HEK293 (cell line): ENCODE data around the gene IL1RAPL1.

Experiments used
- CTCF ChIP-seq: fragments of 450-650 bp; formaldehyde crosslinking; IDR thresholded peaks from 2 replicates; pipeline ENCODE4 v1.5.1; 2016; ENCODE audit warnings: missing biosample characterization, missing genetic modification characterization
- FEZF1 ChIP-seq: fragments of 450-650 bp; formaldehyde crosslinking; IDR thresholded peaks from 2 replicates; pipeline ENCODE4 v1.5.1; 2016; ENCODE audit warnings: missing biosample characterization, missing genetic modification characterization
- KLF9 ChIP-seq: fragments of 450-650 bp; formaldehyde crosslinking; IDR thresholded peaks from 2 replicates; pipeline ENCODE4 v1.5.1; 2016; ENCODE audit warnings: missing biosample characterization, missing genetic modification characterization, low read depth
- MYNN ChIP-seq: fragments of 450-650 bp; formaldehyde crosslinking; IDR thresholded peaks from 2 replicates; pipeline ENCODE4 v1.5.1; 2016; ENCODE audit warnings: missing biosample characterization, missing genetic modification characterization, borderline replicate concordance
- REST ChIP-seq: fragments of 450-650 bp; formaldehyde crosslinking; IDR thresholded peaks from 2 replicates; pipeline ENCODE4 v1.5.1; 2016; ENCODE audit warnings: missing biosample characterization, missing genetic modification characterization
- SALL2 ChIP-seq: fragments of 450-650 bp; formaldehyde crosslinking; IDR thresholded peaks from 2 replicates; pipeline ENCODE4 v1.5.0; 2017; ENCODE audit warnings: missing biosample characterization, mild to moderate bottlenecking, missing genetic modification characterization, borderline replicate concordance
- YY1 ChIP-seq: fragments of 450-650 bp; formaldehyde crosslinking; IDR thresholded peaks from 2 replicates; pipeline ENCODE4 v1.5.1; 2018; ENCODE audit warnings: missing biosample characterization, missing genetic modification characterization
- ZBTB8A ChIP-seq: fragments of 450-650 bp; formaldehyde crosslinking; IDR thresholded peaks from 2 replicates; pipeline ENCODE4 v1.5.1; 2016; ENCODE audit warnings: missing biosample characterization, missing genetic modification characterization
- ZNF404 ChIP-seq: fragments of 450-650 bp; formaldehyde crosslinking; IDR thresholded peaks from 2 replicates; pipeline ENCODE4 v1.5.1; 2017; ENCODE audit warnings: missing biosample characterization, missing genetic modification characterization
- ZNF843 ChIP-seq: fragments of 450-650 bp; formaldehyde crosslinking; IDR thresholded peaks from 2 replicates; pipeline ENCODE4 v1.5.1; 2016; ENCODE audit warnings: missing biosample characterization, missing genetic modification characterization

GRCh38 chrX:29641461-29641860 lies 1054.2 kb downstream of the IL1RAPL1 start:
- TF ChIP-seq SALL2 (no peak), MYNN (tag by site-specific recombination) (no peak), CTCF (no peak), YY1 (tag by site-specific recombination) (no peak), ZNF843 (no peak), REST (tag by site-specific recombination) (no peak), KLF9 (tag by site-specific recombination) (no peak), FEZF1 (tag by site-specific recombination) (no peak), ZNF404 (no peak), ZBTB8A (tag by site-specific recombination) (no peak)
